ENCODE data around the gene RASSF7.

RASSF7 gene

GRCh38 chr11:532986-533585, 27.7 kb upstream of the RASSF7 start:
- no peak for DNase-seq

GRCh38 chr11:533586-534395, 27.0 kb upstream of the RASSF7 start:
- DNase-seq = no peak

GRCh38 chr11:534396-535209, 26.2 kb upstream of the RASSF7 start:
- peak; percentile 17 for DNase-seq

- DNase-seq = no peak
These were observed 25.6 kb upstream of the RASSF7 start for GRCh38 chr11:535210-535518.

- peak; percentile 94 for DNase-seq
These were observed 25.0 kb upstream of the RASSF7 start, which contains the start of gene HRAS for GRCh38 chr11:535519-536454. Gene HRAS (minus strand): TSS chr11:535576.

- no peak for DNase-seq
These were observed 23.7 kb upstream of the RASSF7 start, which contains the start of gene LRRC56 for GRCh38 chr11:536841-537621. Gene LRRC56 (plus strand): TSS chr11:537527. CDS start chr11:540685, 3,158 bp downstream.

- no peak for DNase-seq
These were observed 22.9 kb upstream of the RASSF7 start for GRCh38 chr11:537622-538430.

- DNase-seq = no peak
These were observed 22.2 kb upstream of the RASSF7 start for GRCh38 chr11:538431-539051.

GRCh38 chr11:539971-540481, 20.7 kb upstream of the RASSF7 start:
- DNase-seq = no peak

- no peak for DNase-seq
These were observed 20.0 kb upstream of the RASSF7 start for GRCh38 chr11:540583-541432.

GRCh38 chr11:541433-541885, 19.3 kb upstream of the RASSF7 start:
- DNase-seq = no peak

GRCh38 chr11:544817-545166, 16.0 kb upstream of the RASSF7 start:
- DNase-seq = no peak

- no peak for DNase-seq
These were observed 15.6 kb upstream of the RASSF7 start for GRCh38 chr11:545171-545570.

GRCh38 chr11:548700-549603, 11.8 kb upstream of the RASSF7 start:
- DNase-seq = peak; percentile 80

GRCh38 chr11:550021-550745, 10.6 kb upstream of the RASSF7 start:
- no peak for DNase-seq

- no peak for DNase-seq
These were observed 10.1 kb upstream of the RASSF7 start for GRCh38 chr11:550746-551085.

GRCh38 chr11:551131-551530, 9.6 kb upstream of the RASSF7 start:
- DNase-seq = no peak

All from NCI-H2227 treated with DMSO at 0.1 percent for 48 hours (cell line).